CD4-positive, alpha-beta T cell (primary cell): ENCODE measurements around the gene SLC22A12. TPM values are rescaled to one million over a fixed set of nuclear protein-coding genes. Genes with fewer than 3 reads are reported as not detected.

Experiments used
- ATAC-seq: fragments of 200-7000 bp; cut with Tn5 transposase; one replicate; pipeline ENCODE4 v1.10.0; 2022; ENCODE audit warnings: mild to moderate bottlenecking; ENCODE audit not compliant: poor library complexity
- CTCF ChIA-PET: fragments of 350-600 bp; sonication (Branson Sonifier 250); formaldehyde crosslinking; loops from one replicate; lab custom pipeline; 2021; ENCODE audit warnings: antibody characterized with exemption, inconsistent platforms; lab: Charles Lee
- POLR2A ChIA-PET: fragments of 350-600 bp; sonication (Branson Sonifier 250); formaldehyde crosslinking; loops from one replicate; lab custom pipeline; 2021; ENCODE audit warnings: antibody characterized with exemption, inconsistent platforms; lab: Charles Lee
- DNase-seq, 14 experiments: peaks; one replicate each; pipeline ENCODE4 v3.0.0-alpha.2; 2013 to 2020; ENCODE audit warnings: mixed read lengths in 2 of 14
- H3K27ac ChIP-seq, 2 donors: one replicate each; pipeline versions ENCODE4 v1.5.1 to v1.7.0; 2013; ENCODE audit warnings: low read length in 2 of 2, low read depth in 1 of 2, mild to moderate bottlenecking in 1 of 2
- H3K27me3 ChIP-seq, 2 experiments: 1 replicate in 1 of 2; 2 replicates in 1 of 2; pipeline versions ENCODE4 v1.6.1 to v1.7.0; 2013; ENCODE audit warnings: low read length in 2 of 2, control low read depth in 1 of 2, mild to moderate bottlenecking in 1 of 2, moderate library complexity in 1 of 2; ENCODE audit not compliant: insufficient read depth in 2 of 2, control insufficient read depth in 1 of 2
- H3K36me3 ChIP-seq: one replicate; pipeline ENCODE4 v1.6.1; 2013; ENCODE audit warnings: low read length, control low read depth; ENCODE audit not compliant: insufficient read depth
- H3K4me1 ChIP-seq: one replicate; pipeline ENCODE4 v1.6.1; 2013; ENCODE audit warnings: low read length, control low read depth; ENCODE audit not compliant: insufficient read depth
- H3K4me3 ChIP-seq: one replicate; pipeline ENCODE4 v1.5.1; 2013; ENCODE audit warnings: mild to moderate bottlenecking, low read length, moderate library complexity
- H3K9me3 ChIP-seq, 2 experiments: 1 replicate in 1 of 2; 2 replicates in 1 of 2; pipeline versions ENCODE4 v1.6.1 to v1.7.0; 2013; ENCODE audit warnings: low read length in 2 of 2, mild to moderate bottlenecking in 2 of 2, control low read depth in 1 of 2, moderate library complexity in 1 of 2; ENCODE audit not compliant: control insufficient read depth in 1 of 2, insufficient read depth in 1 of 2
- H3K27ac Mint-ChIP-seq: one replicate; pipeline ENCODE4 v1.8.0; 2020; ENCODE audit warnings: mixed read lengths
- H3K27me3 Mint-ChIP-seq: one replicate; pipeline ENCODE4 v1.8.0; 2021; ENCODE audit warnings: mixed read lengths
- H3K36me3 Mint-ChIP-seq: one replicate; pipeline ENCODE4 v1.8.0; 2021; ENCODE audit warnings: low read depth, mixed read lengths
- H3K4me1 Mint-ChIP-seq: one replicate; pipeline ENCODE4 v1.8.0; 2021; ENCODE audit warnings: low read depth, mixed read lengths
- H3K4me3 Mint-ChIP-seq: one replicate; pipeline ENCODE4 v1.8.0; 2020; ENCODE audit warnings: mild to moderate bottlenecking, mixed read lengths
- H3K9me3 Mint-ChIP-seq: one replicate; pipeline ENCODE4 v1.8.0; 2020; ENCODE audit warnings: mixed read lengths
- intact Hi-C, 2 experiments: fragments of 100-400 bp; cut with DNase I in 1 of 2; cut with micrococcal nuclease in 1 of 2; formaldehyde crosslinking; loops; one replicate each; pipeline versions ENCODE4 v1.15.1 to v1.9.0; 2023 to 2025; cut with DNase I, micrococcal nuclease
- total RNA-seq, 174 experiments: library from RNA in 2 of 174; stranded (reverse) in 2 of 174; gene quantifications; one replicate each; pipeline ENCODE4 v1.2.3 and lab custom pipeline; 2021 to 2026
- TF ChIP-seq, protein P1 (sequence below): fragments of 200-600 bp; IDR thresholded peaks from one replicate; pipeline ENCODE4 v1.8.0; 2022; ENCODE audit warnings: antibody characterized with exemption, mild to moderate bottlenecking

SLC22A12 gene
- total RNA-seq, 2 experiments from 2014 or later = not detected

DNA sequence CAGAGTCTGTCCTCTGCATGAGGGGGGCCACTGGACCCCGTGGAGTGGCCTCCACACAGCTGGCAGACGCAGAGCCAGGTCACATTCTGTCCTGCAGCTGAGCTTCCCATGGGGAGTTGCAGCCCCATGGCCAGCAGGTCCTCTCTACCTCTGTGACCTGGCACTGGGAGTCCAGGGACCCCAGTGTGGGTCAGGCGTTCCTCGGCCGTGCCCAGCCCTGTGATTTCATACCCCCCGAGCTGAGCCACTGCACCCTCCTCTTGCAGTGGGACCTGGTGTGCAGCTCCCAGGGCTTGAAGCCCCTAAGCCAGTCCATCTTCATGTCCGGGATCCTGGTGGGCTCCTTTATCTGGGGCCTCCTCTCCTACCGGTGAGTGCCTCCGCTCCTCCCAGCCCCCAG is 32.2 kb upstream of the SLC22A12 start:
- Mint-ChIP-seq H3K9me3 (no peaks in the 10 kb centered on the region), H3K27ac (no peak overlapping the region), H3K36me3 (no peaks in the 10 kb centered on the region), H3K4me3 (no peak overlapping the region), H3K27me3 (no peaks in the 10 kb centered on the region), H3K4me1 (no peaks in the 10 kb centered on the region)
- Histone ChIP-seq H3K4me3 (no peak overlapping the region), H3K27me3 (no peaks in the 10 kb centered on the region), H3K4me1 (no peaks in the 10 kb centered on the region), H3K27ac (no peak overlapping the region), H3K36me3 (no peaks in the 10 kb centered on the region), H3K9me3 (no peaks in the 10 kb centered on the region)
- intact Hi-C loops = no loop called here
- ChIA-PET CTCF (no interaction called here), POLR2A (no interaction called here)
- DNase-seq (no peak), ATAC-seq (no peak)
- TF ChIP-seq, protein P1, sequence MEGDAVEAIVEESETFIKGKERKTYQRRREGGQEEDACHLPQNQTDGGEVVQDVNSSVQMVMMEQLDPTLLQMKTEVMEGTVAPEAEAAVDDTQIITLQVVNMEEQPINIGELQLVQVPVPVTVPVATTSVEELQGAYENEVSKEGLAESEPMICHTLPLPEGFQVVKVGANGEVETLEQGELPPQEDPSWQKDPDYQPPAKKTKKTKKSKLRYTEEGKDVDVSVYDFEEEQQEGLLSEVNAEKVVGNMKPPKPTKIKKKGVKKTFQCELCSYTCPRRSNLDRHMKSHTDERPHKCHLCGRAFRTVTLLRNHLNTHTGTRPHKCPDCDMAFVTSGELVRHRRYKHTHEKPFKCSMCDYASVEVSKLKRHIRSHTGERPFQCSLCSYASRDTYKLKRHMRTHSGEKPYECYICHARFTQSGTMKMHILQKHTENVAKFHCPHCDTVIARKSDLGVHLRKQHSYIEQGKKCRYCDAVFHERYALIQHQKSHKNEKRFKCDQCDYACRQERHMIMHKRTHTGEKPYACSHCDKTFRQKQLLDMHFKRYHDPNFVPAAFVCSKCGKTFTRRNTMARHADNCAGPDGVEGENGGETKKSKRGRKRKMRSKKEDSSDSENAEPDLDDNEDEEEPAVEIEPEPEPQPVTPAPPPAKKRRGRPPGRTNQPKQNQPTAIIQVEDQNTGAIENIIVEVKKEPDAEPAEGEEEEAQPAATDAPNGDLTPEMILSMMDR = no peak

DNA sequence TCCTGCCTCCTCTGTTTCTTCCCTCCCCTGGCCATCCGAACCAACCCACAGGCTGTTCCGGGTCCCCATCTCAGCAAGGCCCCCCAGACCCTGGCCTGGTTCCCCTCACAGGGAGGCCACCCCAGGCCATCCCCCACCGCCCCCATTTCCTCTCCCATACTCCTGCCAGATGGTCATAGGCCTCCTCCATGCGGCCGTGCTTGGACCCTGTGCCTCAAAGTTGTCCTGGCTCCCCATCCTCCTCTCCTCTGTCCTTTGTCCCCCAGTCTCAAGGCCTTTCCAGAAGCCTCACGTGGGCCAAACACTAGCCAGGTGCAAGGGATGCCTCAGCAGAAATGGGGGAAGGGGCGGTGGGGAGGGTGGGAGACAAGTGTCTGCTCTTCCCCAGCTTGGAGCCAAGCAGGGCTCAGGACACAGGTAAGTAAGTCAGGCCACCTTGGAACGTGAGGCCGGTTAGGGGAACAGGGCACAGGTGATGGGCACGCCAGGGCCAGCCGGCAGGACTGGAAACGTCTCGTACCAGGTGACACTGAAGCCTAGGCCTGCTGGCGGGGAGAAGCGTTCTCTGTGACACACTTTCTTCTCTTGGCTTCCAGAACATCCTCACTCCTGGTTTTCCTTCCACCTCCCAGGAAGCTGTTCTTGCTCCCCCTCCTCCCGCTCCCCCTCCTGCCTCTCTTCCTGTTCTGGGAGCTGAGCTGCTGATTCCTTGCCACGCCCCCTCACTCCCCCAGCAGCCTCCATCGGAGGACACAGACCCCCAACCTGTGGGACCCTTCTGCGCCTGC is 31.5 kb upstream of the SLC22A12 start:
- TF ChIP-seq, protein P1 = no peak
- intact Hi-C loops = no loop called here
- no peaks in the 10 kb centered on the region for H3K9me3 Mint-ChIP-seq
- DNase-seq = no peak
- Histone ChIP-seq H3K4me1 (no peaks in the 10 kb centered on the region), H3K36me3 (no peaks in the 10 kb centered on the region), H3K27ac (no peak overlapping the region), H3K4me3 (no peak overlapping the region), H3K9me3 (no peaks in the 10 kb centered on the region), H3K27me3 (no peaks in the 10 kb centered on the region)
- no peak overlapping the region for H3K27ac Mint-ChIP-seq
- CTCF ChIA-PET = no interaction called here
- no peak overlapping the region for H3K4me3 Mint-ChIP-seq
- no peak for ATAC-seq
- no peaks in the 10 kb centered on the region for H3K27me3 Mint-ChIP-seq
- POLR2A ChIA-PET = no interaction called here
- H3K4me1 Mint-ChIP-seq = no peaks in the 10 kb centered on the region
- H3K36me3 Mint-ChIP-seq = no peaks in the 10 kb centered on the region

DNA sequence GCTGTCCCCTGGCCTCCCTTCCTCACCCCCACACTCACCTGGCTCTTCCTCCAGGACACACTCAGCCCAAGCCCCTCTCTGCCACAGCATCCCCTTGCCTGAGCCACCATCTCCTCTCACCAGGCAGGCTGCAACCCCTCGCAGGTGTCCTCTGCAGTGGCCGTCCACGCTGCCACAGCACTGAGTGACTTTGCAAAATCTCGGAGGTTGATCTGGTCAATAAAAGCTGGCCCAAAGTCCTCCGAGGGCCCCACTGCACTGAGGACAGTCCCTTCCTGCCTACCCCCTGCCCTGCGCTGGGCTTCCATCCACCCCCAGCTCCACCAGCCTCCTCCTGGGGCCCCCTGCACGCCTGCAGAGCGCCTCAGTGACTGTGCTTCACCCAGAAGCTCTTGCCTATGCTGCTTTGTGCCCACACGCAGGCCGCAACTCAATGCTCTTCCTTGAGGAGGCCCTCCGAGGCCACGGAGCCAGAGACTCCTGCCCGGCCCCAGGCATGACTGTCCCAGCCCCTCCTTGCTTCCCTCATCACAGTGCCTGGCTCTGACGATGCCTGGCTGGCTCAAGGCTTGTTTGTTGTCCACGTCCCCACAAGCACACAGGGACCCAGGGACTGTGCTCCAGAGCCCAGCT is 30.8 kb upstream of the SLC22A12 start:
- Histone ChIP-seq H3K27me3 (no peaks in the 10 kb centered on the region), H3K27ac (no peak overlapping the region), H3K4me3 (no peak overlapping the region), H3K36me3 (no peaks in the 10 kb centered on the region), H3K4me1 (no peaks in the 10 kb centered on the region), H3K9me3 (no peaks in the 10 kb centered on the region)
- H3K4me1 Mint-ChIP-seq = no peaks in the 10 kb centered on the region
- H3K4me3 Mint-ChIP-seq = no peak overlapping the region
- DNase-seq (no peak), ATAC-seq (no peak)
- POLR2A ChIA-PET = no interaction called here
- TF ChIP-seq, protein P1 = no peak
- H3K36me3 Mint-ChIP-seq = no peaks in the 10 kb centered on the region
- no peak overlapping the region for H3K27ac Mint-ChIP-seq
- no peaks in the 10 kb centered on the region for H3K9me3 Mint-ChIP-seq
- intact Hi-C loops = no loop called here
- H3K27me3 Mint-ChIP-seq = no peaks in the 10 kb centered on the region
- CTCF ChIA-PET = no interaction called here
